Neural cell (in vitro differentiated cells): Measurements from ENCODE around the gene TCP11. TPM values are rescaled to one million over a fixed set of nuclear protein-coding genes. Genes with fewer than 3 reads are reported as not detected.

Source experiments
- H2AFZ ChIP-seq: fragments of 200-600, 300-800 bp; sonication (generic), shearing (Covaris generic); 2 replicates; pipeline ENCODE4 v1.6.0; 2014; ENCODE audit warnings: low read depth, mild to moderate bottlenecking, antibody characterized with exemption, low read length, moderate library complexity
- H3F3A ChIP-seq: fragments of 200-600 bp; shearing (Covaris generic); 2 replicates; pipeline ENCODE4 v1.6.1; 2016; ENCODE audit warnings: mild to moderate bottlenecking, moderate library complexity, mixed read lengths, antibody characterized with exemption, low read length; ENCODE audit not compliant: insufficient read depth, poor library complexity, severe bottlenecking
- H3K27ac ChIP-seq: fragments of 200-600, 300-800 bp; sonication (generic), shearing (Covaris generic); 2 replicates; pipeline ENCODE4 v1.5.1; 2014; ENCODE audit warnings: mild to moderate bottlenecking, low read length, moderate library complexity
- H3K27me3 ChIP-seq: fragments of 300-800, 200-600 bp; sonication (generic), shearing (Covaris generic); 2 replicates; pipeline ENCODE4 v1.6.0; 2014; ENCODE audit warnings: mild to moderate bottlenecking, low read depth, low read length, moderate library complexity; ENCODE audit not compliant: insufficient read depth
- H3K36me3 ChIP-seq: fragments of 300-800, 200-600 bp; sonication (generic), shearing (Covaris generic); 2 replicates; pipeline ENCODE4 v1.5.1; 2014; ENCODE audit warnings: mild to moderate bottlenecking, antibody characterized with exemption, low read length, moderate library complexity; ENCODE audit not compliant: insufficient read depth
- H3K4me2 ChIP-seq: fragments of 300-800, 200-600 bp; sonication (generic), shearing (Covaris generic); 2 replicates; pipeline ENCODE4 v1.6.0; 2014; ENCODE audit warnings: mild to moderate bottlenecking, low read length
- H3K4me3 ChIP-seq: fragments of 300-800, 200-600 bp; sonication (generic), shearing (Covaris generic); 2 replicates; pipeline ENCODE4 v1.5.1; 2014; ENCODE audit warnings: mild to moderate bottlenecking, low read length, moderate library complexity
- H3K79me2 ChIP-seq: fragments of 200-600 bp; shearing (Covaris generic); replicated peaks from 2 replicates; pipeline ENCODE4 v1.6.0; 2014; ENCODE audit warnings: mild to moderate bottlenecking, low read length, moderate library complexity; ENCODE audit not compliant: insufficient read depth
- H3K9ac ChIP-seq: fragments of 300-800, 200-600 bp; sonication (generic), shearing (Covaris generic); 2 replicates; pipeline ENCODE4 v1.6.1; 2016; ENCODE audit warnings: mild to moderate bottlenecking, low read length, mixed read lengths
- H3K9me2 ChIP-seq: fragments of 200-600 bp; shearing (Covaris generic); 2 replicates; pipeline ENCODE4 v1.6.1; 2016; ENCODE audit warnings: mild to moderate bottlenecking, low read length, mixed read lengths; ENCODE audit not compliant: insufficient read depth
- H3K9me3 ChIP-seq: fragments of 200-600, 300-800 bp; sonication (generic), shearing (Covaris generic); 2 replicates; pipeline ENCODE4 v1.6.1; 2016; ENCODE audit warnings: mild to moderate bottlenecking, mixed run types, low read length, moderate library complexity, mixed read lengths
- H4K20me1 ChIP-seq: fragments of 200-600 bp; shearing (Covaris generic); 2 replicates; pipeline ENCODE4 v1.6.1; 2016; ENCODE audit warnings: mild to moderate bottlenecking, mixed run types; ENCODE audit not compliant: insufficient read depth
- EP300 ChIP-seq: fragments of 450-650 bp; conservative IDR thresholded peaks from 2 replicates; pipeline ENCODE4 v1.6.1; 2014; ENCODE audit warnings: antibody characterized with exemption, mild to moderate bottlenecking, moderate library complexity; ENCODE audit not compliant: poor library complexity, severe bottlenecking
- EZH2 ChIP-seq: fragments of 200-600, 300-800 bp; shearing (Covaris generic), sonication (generic); IDR thresholded peaks from 2 replicates; pipeline ENCODE4 v1.6.1; 2014; ENCODE audit warnings: antibody characterized with exemption, low read length, borderline replicate concordance, mild to moderate bottlenecking; ENCODE audit not compliant: insufficient read depth, poor library complexity, severe bottlenecking
- MXI1 ChIP-seq: fragments of 450-650 bp; conservative IDR thresholded peaks from 2 replicates; pipeline ENCODE4 v1.6.1; 2014; ENCODE audit warnings: antibody characterized with exemption, mild to moderate bottlenecking; ENCODE audit not compliant: poor library complexity, severe bottlenecking
- POLR2AphosphoS5 ChIP-seq: IDR thresholded peaks from 2 replicates; pipeline ENCODE4 v1.6.1; 2012
- RAD21 ChIP-seq: fragments of 450-650 bp; conservative IDR thresholded peaks from 2 replicates; pipeline ENCODE4 v1.6.1; 2014; ENCODE audit warnings: antibody characterized with exemption, mild to moderate bottlenecking, moderate library complexity
- SMC3 ChIP-seq: fragments of 450-650 bp; conservative IDR thresholded peaks from 2 replicates; pipeline ENCODE4 v1.6.1; 2014; ENCODE audit warnings: antibody characterized with exemption, mild to moderate bottlenecking, moderate library complexity; ENCODE audit not compliant: poor library complexity
- TAF1 ChIP-seq: IDR thresholded peaks from 2 replicates; pipeline ENCODE4 v1.6.1; 2012; ENCODE audit warnings: low read depth
- polyA plus RNA-seq: library from polyadenylated mRNA; depleted of rRNA; stranded (reverse); fragments of >200 nt; gene quantifications from 2 replicates; pipeline ENCODE4 v1.2.3, GENCODE V29; 2014
- TF ChIP-seq, protein P1 (sequence below): fragments of 450-650 bp; IDR thresholded peaks from 2 replicates; pipeline ENCODE4 v1.5.1; 2014; ENCODE audit warnings: antibody characterized with exemption, mild to moderate bottlenecking, moderate library complexity; ENCODE audit not compliant: poor library complexity, severe bottlenecking
- TF ChIP-seq, protein P2 (sequence below): IDR thresholded peaks from 2 replicates; pipeline ENCODE4 v1.6.1; 2012; ENCODE audit warnings: borderline replicate concordance

Gene TCP11
- polyA plus RNA-seq, 1 donor from 2014 or later: not detected

DNA sequence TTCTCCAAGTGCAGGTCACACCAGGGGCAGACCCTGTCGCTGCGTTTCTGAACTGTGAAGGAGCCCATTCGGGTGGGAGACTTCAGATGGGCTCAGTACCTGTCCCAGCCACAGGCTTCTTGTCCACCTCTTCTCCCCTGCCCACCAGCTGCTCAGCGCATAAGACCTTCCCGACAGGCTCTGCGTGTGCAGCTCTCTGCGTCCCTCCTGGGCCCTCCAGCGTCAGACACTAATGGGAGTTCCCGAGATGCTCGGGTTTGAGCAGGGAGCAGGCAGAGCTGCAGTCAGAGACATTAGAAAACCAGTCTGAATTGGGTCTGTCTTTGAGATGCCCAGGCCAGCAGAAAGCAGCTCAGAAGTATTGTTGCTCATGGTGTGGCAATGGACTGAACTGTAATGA, 50.4 kb downstream of the TCP11 start:
- Histone ChIP-seq H3K9ac (no peak overlapping the region), H3K36me3 (no peaks in the 10 kb centered on the region), H3F3A (no peaks in the 10 kb centered on the region), H3K27ac (no peak overlapping the region), H3K79me2 (no peaks in the 10 kb centered on the region), H4K20me1 (no peaks in the 10 kb centered on the region), H3K4me3 (no peak overlapping the region), H2AFZ (no peak overlapping the region), H3K27me3 (no peaks in the 10 kb centered on the region), H3K9me2 (no peaks in the 10 kb centered on the region), H3K4me2 (no peak overlapping the region), H3K9me3 (no peaks in the 10 kb centered on the region)
- TF ChIP-seq SMC3 (no peak), MXI1 (no peak), EP300 (no peak), POLR2AphosphoS5 (no peak), RAD21 (no peak), TAF1 (no peak), EZH2 (no peak)
- TF ChIP-seq, protein P1, sequence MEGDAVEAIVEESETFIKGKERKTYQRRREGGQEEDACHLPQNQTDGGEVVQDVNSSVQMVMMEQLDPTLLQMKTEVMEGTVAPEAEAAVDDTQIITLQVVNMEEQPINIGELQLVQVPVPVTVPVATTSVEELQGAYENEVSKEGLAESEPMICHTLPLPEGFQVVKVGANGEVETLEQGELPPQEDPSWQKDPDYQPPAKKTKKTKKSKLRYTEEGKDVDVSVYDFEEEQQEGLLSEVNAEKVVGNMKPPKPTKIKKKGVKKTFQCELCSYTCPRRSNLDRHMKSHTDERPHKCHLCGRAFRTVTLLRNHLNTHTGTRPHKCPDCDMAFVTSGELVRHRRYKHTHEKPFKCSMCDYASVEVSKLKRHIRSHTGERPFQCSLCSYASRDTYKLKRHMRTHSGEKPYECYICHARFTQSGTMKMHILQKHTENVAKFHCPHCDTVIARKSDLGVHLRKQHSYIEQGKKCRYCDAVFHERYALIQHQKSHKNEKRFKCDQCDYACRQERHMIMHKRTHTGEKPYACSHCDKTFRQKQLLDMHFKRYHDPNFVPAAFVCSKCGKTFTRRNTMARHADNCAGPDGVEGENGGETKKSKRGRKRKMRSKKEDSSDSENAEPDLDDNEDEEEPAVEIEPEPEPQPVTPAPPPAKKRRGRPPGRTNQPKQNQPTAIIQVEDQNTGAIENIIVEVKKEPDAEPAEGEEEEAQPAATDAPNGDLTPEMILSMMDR: no peak
- TF ChIP-seq, protein P2, sequence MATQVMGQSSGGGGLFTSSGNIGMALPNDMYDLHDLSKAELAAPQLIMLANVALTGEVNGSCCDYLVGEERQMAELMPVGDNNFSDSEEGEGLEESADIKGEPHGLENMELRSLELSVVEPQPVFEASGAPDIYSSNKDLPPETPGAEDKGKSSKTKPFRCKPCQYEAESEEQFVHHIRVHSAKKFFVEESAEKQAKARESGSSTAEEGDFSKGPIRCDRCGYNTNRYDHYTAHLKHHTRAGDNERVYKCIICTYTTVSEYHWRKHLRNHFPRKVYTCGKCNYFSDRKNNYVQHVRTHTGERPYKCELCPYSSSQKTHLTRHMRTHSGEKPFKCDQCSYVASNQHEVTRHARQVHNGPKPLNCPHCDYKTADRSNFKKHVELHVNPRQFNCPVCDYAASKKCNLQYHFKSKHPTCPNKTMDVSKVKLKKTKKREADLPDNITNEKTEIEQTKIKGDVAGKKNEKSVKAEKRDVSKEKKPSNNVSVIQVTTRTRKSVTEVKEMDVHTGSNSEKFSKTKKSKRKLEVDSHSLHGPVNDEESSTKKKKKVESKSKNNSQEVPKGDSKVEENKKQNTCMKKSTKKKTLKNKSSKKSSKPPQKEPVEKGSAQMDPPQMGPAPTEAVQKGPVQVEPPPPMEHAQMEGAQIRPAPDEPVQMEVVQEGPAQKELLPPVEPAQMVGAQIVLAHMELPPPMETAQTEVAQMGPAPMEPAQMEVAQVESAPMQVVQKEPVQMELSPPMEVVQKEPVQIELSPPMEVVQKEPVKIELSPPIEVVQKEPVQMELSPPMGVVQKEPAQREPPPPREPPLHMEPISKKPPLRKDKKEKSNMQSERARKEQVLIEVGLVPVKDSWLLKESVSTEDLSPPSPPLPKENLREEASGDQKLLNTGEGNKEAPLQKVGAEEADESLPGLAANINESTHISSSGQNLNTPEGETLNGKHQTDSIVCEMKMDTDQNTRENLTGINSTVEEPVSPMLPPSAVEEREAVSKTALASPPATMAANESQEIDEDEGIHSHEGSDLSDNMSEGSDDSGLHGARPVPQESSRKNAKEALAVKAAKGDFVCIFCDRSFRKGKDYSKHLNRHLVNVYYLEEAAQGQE: no peak

DNA sequence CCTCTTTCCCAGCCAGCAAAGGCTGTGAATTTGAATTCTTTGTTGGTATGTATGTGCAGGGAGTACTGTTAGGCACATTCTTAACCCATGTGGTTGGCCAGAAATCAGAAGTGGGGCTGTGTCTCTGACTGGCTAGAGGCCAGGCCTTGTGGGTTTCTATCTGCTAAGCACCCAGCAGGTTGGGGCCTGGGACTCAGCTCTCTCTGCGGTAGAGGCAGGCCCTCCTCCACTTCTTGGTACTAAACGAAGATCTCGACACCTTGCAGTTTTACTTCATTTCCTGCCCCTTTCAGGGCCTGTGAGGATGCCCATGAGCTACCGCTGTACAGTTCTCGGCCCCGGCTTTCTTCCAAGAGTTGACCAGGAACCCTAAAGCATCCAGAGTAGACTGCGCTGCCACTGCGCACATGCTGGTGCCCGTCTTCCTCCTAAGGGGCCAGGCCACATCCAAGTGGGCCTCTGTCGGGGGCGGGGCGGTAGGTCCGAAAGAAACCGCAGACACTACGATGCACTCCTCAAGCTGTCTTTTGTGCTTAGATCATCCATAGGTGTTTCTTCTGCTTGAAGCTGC, 51.1 kb downstream of the TCP11 start:
- Histone ChIP-seq H3K9me3 (no peaks in the 10 kb centered on the region), H4K20me1 (no peaks in the 10 kb centered on the region), H2AFZ (no peak overlapping the region), H3K36me3 (no peaks in the 10 kb centered on the region), H3K9me2 (no peaks in the 10 kb centered on the region), H3K4me3 (no peak overlapping the region), H3K4me2 (no peak overlapping the region), H3K9ac (no peak overlapping the region), H3K79me2 (no peaks in the 10 kb centered on the region), H3F3A (no peaks in the 10 kb centered on the region), H3K27me3 (no peaks in the 10 kb centered on the region), H3K27ac (no peak overlapping the region)
- TF ChIP-seq RAD21: no peak
- TF ChIP-seq, protein P2: no peak
- no peak for TF ChIP-seq POLR2AphosphoS5
- TF ChIP-seq, protein P1: no peak
- no peak for TF ChIP-seq SMC3
- TF ChIP-seq EZH2: no peak
- no peak for TF ChIP-seq TAF1
- TF ChIP-seq EP300: no peak
- TF ChIP-seq MXI1: no peak
